Hematopoietic multipotent progenitor cell treated with erythropoietin and hydrocortisone succinate and interleukin-3 and kit ligand, for 17 days (in vitro differentiated cells): Measurements from ENCODE around the gene SPARC.

Source experiments
- DNase-seq: peaks from one replicate; pipeline ENCODE4 v3.0.0-alpha.2; 2015; ENCODE audit warnings: low spot score

The SPARC gene

GRCh38 chr5:151622367-151623088 is 64.2 kb downstream of the SPARC start:
- DNase-seq, result no peak

DNA sequence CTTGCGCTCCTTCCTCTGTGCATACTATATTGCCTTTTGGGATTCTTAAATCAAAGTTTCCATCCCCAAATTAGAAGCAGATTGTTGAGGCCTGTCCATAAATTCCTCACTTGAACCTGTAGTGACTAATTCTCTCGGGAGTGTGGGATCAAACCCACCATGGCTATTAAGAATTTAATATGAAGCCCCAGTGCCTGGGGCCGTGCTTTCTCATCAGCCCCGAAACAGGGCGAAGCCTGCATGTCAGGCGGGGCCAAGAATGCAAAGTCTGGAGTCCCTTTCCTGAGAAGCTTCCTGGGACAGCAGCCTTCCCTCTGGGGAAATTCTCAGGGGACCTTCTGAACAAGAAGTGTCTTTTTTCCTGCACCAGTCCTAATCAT is 66.3 kb downstream of the SPARC start:
- no peak for DNase-seq

- DNase-seq, result no peak
Measured at GRCh38 chr5:151619812-151620460, 66.8 kb downstream of the SPARC start.

- no peak for DNase-seq
Measured at GRCh38 chr5:151618907-151619306, 67.8 kb downstream of the SPARC start.

DNA sequence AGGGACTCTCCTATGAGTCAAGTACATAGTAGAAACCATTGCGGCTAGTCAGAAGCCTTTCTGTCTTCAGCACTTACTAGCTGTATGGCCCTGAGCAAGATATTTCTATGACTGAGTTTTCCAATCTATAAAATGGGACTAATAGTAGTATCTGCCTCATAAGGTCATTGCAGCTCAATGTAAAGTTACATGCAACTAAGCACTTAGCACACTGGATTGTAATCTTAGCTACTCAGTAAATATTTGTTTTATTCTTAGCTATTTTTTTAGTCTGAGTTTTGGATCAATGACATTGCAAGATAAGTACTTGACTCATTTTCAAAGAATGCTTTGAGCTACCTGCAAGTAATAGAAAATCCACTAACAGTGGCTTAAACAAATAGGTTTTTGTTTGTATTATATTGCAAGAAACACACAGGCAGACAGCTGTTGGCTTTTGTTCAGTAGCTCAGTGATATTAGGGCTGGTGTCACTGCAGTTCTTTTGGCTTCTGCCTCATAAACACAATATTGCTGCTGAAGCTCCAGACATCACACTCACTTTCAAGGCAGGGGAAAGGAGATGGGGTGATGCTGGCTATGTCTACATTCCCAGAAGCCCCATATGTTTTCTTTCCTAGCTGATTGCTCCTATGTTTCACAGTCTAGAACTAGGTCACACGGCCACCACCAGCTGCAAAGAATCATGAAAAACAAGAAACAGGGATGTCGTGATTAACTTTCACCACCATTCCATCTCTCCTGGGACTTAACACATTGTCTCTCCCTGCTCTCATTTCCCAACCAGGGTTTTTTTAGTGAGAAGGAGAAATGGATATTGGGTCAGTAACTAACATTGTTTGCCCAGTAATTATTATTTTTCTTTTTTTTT is 68.6 kb downstream of the SPARC start:
- DNase-seq, result no peak

- DNase-seq, result no peak
Measured at GRCh38 chr5:151617383-151617840, 69.3 kb downstream of the SPARC start.

DNA sequence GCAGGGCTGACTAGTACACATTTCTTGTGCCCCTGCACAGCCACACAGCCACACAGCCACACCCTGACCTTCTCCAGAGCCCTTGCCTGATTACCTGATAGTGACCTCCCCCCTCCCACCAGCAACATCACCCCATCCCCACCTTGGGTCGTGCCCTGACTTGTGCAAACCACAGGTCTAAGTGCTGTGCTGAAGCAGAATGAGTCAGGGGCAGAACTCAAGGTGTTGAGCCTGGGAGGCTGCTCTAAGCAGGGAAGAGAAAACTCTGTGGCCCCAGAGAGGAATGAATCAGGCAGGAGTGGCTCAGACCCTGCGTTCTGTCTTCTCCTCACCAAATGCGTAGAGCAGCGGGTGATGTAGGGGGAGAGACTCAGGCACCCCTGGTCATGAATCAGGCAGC is 71.3 kb downstream of the SPARC start:
- DNase-seq, result no peak

- no peak for DNase-seq
Measured at GRCh38 chr5:151614565-151614964, 72.2 kb downstream of the SPARC start.

DNA sequence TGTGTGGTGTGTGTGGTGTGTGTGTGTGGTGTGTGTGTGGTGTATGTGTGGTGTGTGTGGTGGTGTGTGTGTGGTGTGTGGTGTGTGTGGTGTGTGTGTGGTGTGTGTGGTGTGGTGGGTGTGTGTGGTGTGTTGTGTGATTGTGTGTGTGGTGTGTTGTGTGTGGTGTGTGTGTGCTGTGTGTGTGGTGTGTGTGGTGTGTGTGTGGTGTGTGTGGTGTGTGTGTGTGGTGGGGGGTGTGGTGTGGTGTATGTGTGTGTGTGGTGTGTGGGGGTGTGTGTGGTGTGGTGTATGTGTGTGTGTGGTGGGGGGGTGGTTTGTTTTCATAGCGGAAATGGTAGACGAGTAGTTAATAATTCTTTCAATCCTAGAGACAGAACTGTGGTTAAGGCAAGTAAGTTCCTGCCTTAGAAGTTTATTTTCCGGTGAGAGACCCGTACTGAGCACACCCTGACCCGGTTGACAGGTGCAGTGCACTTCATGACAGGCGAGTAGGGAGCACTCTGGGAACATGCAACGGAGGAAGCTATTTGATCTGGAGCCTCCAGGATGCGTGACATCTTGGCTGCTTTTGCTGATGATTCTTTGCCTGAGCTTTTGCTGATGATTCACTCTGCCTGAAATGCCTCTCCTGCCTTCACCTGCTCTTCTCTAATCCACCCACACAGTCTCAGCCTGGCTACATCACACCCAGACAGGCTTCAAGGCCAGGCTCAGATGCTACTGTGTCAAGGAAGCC is 73.9 kb downstream of the SPARC start:
- no peak for DNase-seq

DNA sequence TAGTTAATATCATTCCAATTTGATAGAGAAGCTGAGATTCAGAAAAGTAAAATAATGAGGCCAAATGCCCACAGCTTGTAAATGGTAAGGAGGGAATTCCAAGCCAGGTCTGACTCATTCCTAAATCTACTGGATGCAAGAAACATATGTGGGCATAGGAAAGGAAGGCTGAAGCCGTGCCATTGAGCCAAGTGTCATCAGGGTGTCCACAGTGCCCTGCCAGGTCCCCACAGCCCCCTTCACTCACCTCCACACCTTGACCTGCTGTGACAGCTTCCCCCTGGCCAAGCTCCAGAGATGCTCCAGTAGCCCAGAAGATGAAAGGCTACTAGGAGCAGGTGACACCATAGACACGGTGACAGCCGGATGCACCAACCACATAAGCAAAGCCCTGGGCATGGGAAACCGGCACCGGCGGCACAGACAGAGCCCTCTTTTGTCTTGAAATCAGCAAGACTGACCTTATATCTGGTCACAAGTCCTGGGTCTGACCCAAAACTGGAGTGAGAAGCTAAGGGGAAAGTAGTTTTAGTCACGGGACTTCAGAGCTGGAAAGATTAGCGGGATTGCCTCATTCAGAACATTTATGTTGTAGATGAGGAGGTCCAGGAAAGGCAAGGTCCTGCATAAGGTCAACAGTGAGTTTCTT is 75.5 kb downstream of the SPARC start:
- DNase-seq, result no peak
